ENCODE results near the gene NDUFB6. TPM values are rescaled to one million over a fixed set of nuclear protein-coding genes. Genes with fewer than 3 reads are reported as not detected.

NDUFB6 gene
- total RNA-seq, 1 donor from 2014 or later: 43.4 TPM

GRCh38 chr9:32570262-32570661, 2.7 kb downstream of the NDUFB6 start:
- no peak for TF ChIP-seq CTCF (IDR thresholded peaks at IDR 0.05)
- no peak for DNase-seq (ENCODE audit: low spot score)
- Mint-ChIP-seq H3K27me3 (ENCODE audit: low read depth) (no peaks in the 10 kb centered on the region), H3K27ac (ENCODE audit: unreplicated experiment) (no peak overlapping the region), H3K9me3 (ENCODE audit: low read depth) (no peaks in the 10 kb centered on the region), H3K4me3 (ENCODE audit: unreplicated experiment) (no peak overlapping the region), H3K4me1 (ENCODE audit: low read depth) (peaks cover 19% of the 10 kb centered on the region), H3K36me3 (ENCODE audit: low read depth) (peaks cover 11% of the 10 kb centered on the region)

GRCh38 chr9:32566770-32567169, 6.2 kb downstream of the NDUFB6 start:
- peaks cover 11% of the 10 kb centered on the region for H3K36me3 Mint-ChIP-seq (ENCODE audit: low read depth)
- H3K9me3 Mint-ChIP-seq (ENCODE audit: low read depth): no peaks in the 10 kb centered on the region
- H3K4me3 Mint-ChIP-seq (ENCODE audit: unreplicated experiment): no peak overlapping the region
- TF ChIP-seq CTCF (IDR thresholded peaks at IDR 0.05): no peak
- H3K4me1 Mint-ChIP-seq (ENCODE audit: low read depth): peaks cover 9% of the 10 kb centered on the region
- no peak for DNase-seq (ENCODE audit: low spot score)
- no peaks in the 10 kb centered on the region for H3K27me3 Mint-ChIP-seq (ENCODE audit: low read depth)
- no peak overlapping the region for H3K27ac Mint-ChIP-seq (ENCODE audit: unreplicated experiment)

- DNase-seq (ENCODE audit: low spot score): no peak
- no peak for TF ChIP-seq CTCF (IDR thresholded peaks at IDR 0.05)
- no peak overlapping the region for H3K27ac Mint-ChIP-seq (ENCODE audit: unreplicated experiment)
- H3K4me3 Mint-ChIP-seq (ENCODE audit: unreplicated experiment): no peak overlapping the region
- H3K9me3 Mint-ChIP-seq (ENCODE audit: low read depth): no peaks in the 10 kb centered on the region
- H3K4me1 Mint-ChIP-seq (ENCODE audit: low read depth): peaks cover 8% of the 10 kb centered on the region
- no peaks in the 10 kb centered on the region for H3K27me3 Mint-ChIP-seq (ENCODE audit: low read depth)
- peaks cover 11% of the 10 kb centered on the region for H3K36me3 Mint-ChIP-seq (ENCODE audit: low read depth)
Measured at GRCh38 chr9:32565967-32566366, 7.0 kb downstream of the NDUFB6 start.

GRCh38 chr9:32558408-32558934, 14.5 kb downstream of the NDUFB6 start:
- DNase-seq (ENCODE audit: low spot score): no peak
- Mint-ChIP-seq H3K4me1 (ENCODE audit: low read depth) (peaks cover 22% of the 10 kb centered on the region), H3K36me3 (ENCODE audit: low read depth) (no peaks in the 10 kb centered on the region), H3K27ac (ENCODE audit: unreplicated experiment) (no peak overlapping the region), H3K9me3 (ENCODE audit: low read depth) (no peaks in the 10 kb centered on the region), H3K27me3 (ENCODE audit: low read depth) (no peaks in the 10 kb centered on the region), H3K4me3 (ENCODE audit: unreplicated experiment) (no peak overlapping the region)
- TF ChIP-seq CTCF (IDR thresholded peaks at IDR 0.05): no peak

- H3K9me3 Mint-ChIP-seq (ENCODE audit: low read depth): no peaks in the 10 kb centered on the region
- DNase-seq (ENCODE audit: low spot score): no peak
- H3K27me3 Mint-ChIP-seq (ENCODE audit: low read depth): no peaks in the 10 kb centered on the region
- peaks cover 20% of the 10 kb centered on the region for H3K4me1 Mint-ChIP-seq (ENCODE audit: low read depth)
- TF ChIP-seq CTCF (IDR thresholded peaks at IDR 0.05): no peak
- no peak overlapping the region for H3K27ac Mint-ChIP-seq (ENCODE audit: unreplicated experiment)
- no peak overlapping the region for H3K4me3 Mint-ChIP-seq (ENCODE audit: unreplicated experiment)
- peaks cover 1% of the 10 kb centered on the region for H3K36me3 Mint-ChIP-seq (ENCODE audit: low read depth)
Measured at GRCh38 chr9:32554591-32554990, 18.4 kb downstream of the NDUFB6 start.

All from chondrocyte (in vitro differentiated cells).